Endothelial cell of umbilical vein (primary cell): ENCODE results near the gene TAS1R3. TPM values are rescaled to one million over a fixed set of nuclear protein-coding genes. Genes with fewer than 3 reads are reported as not detected.

Source experiments
- BruUV-seq: library from RNA; stranded (reverse); fragments of 400-500 nt; replicated peaks from 2 replicates; lab custom pipeline; 2021; lab: Mats Ljungman, UMichigan
- CTCF ChIA-PET: fragments of 300-600, 350-600 bp; sonication (Branson Sonifier 250); formaldehyde crosslinking; loops from one replicate; lab custom pipeline; 2021; ENCODE audit warnings: antibody characterized with exemption, inconsistent platforms; lab: Charles Lee
- POLR2A ChIA-PET: fragments of 300-600, 350-600 bp; sonication (Branson Sonifier 250); formaldehyde crosslinking; loops from one replicate; lab custom pipeline; 2021; ENCODE audit warnings: antibody characterized with exemption, inconsistent platforms; lab: Charles Lee
- DNase-seq: peaks from one replicate; pipeline ENCODE4 v3.0.0-alpha.2; 2011; ENCODE audit warnings: low read depth, low spot score
- FAIRE-seq: peaks from 2 replicates; lab custom pipeline; 2011; peaks lifted over from hg19 to GRCh38; lab: Jason Lieb, UNC
- H2AFZ ChIP-seq: 2 replicates; pipeline ENCODE4 v1.6.0; 2012; ENCODE audit warnings: low read depth, low read length, control low read depth, inconsistent platforms
- H3K27ac ChIP-seq: 2 replicates; pipeline ENCODE4 v1.5.1; 2011; ENCODE audit warnings: low read depth, mild to moderate bottlenecking, control low read depth, low read length, moderate library complexity; ENCODE audit not compliant: insufficient read depth
- H3K27me3 ChIP-seq, 2 experiments: 2 replicates each; pipeline versions ENCODE4 v1.6.0 to v1.6.1; 2011; ENCODE audit warnings: low read length in 2 of 2, mixed read lengths in 1 of 2; ENCODE audit not compliant: control insufficient read depth in 2 of 2, insufficient read depth in 2 of 2
- H3K36me3 ChIP-seq, 2 experiments: 2 replicates in 1 of 2; 3 replicates in 1 of 2; pipeline ENCODE4 v1.5.1; 2011; ENCODE audit warnings: low read length in 2 of 2, mild to moderate bottlenecking in 1 of 2, moderate library complexity in 1 of 2; ENCODE audit not compliant: control insufficient read depth in 2 of 2, insufficient read depth in 2 of 2; ENCODE audit errors: extremely low read depth in 1 of 2
- H3K4me1 ChIP-seq: 3 replicates; pipeline ENCODE4 v1.5.1; 2011; ENCODE audit warnings: mild to moderate bottlenecking, low read length; ENCODE audit not compliant: control insufficient read depth, insufficient read depth; ENCODE audit errors: extremely low read depth
- H3K4me2 ChIP-seq: 2 replicates; pipeline ENCODE4 v1.6.1; 2011; ENCODE audit warnings: low read length, control low read depth, mixed read lengths; ENCODE audit not compliant: insufficient read depth
- H3K4me3 ChIP-seq, 3 experiments: fragments of 200-600 bp in 1 of 3; sonication (generic), shearing (Covaris generic) in 1 of 3; replicated peaks in 1 of 3; 2 replicates each; pipeline ENCODE4 v1.5.1; 2011 to 2016; ENCODE audit warnings: control low read depth in 3 of 3, low read length in 3 of 3, mild to moderate bottlenecking in 2 of 3, inconsistent platforms in 1 of 3, low read depth in 1 of 3, moderate library complexity in 1 of 3; ENCODE audit not compliant: insufficient read depth in 1 of 3
- H3K79me2 ChIP-seq: 2 replicates; pipeline ENCODE4 v1.6.0; 2012; ENCODE audit warnings: low read length, inconsistent platforms; ENCODE audit not compliant: control insufficient read depth, insufficient read depth
- H3K9ac ChIP-seq: replicated peaks from 2 replicates; pipeline ENCODE3; 2011; ENCODE audit warnings: low read length, control low read depth; ENCODE audit not compliant: insufficient read depth; ENCODE audit errors: extremely low read depth
- H3K9me1 ChIP-seq: replicated peaks from 3 replicates; pipeline ENCODE4 v1.6.0; 2011; ENCODE audit warnings: mild to moderate bottlenecking, low read length; ENCODE audit not compliant: control insufficient read depth, insufficient read depth; ENCODE audit errors: extremely low read depth
- H3K9me3 ChIP-seq: replicated peaks from 2 replicates; pipeline ENCODE4 v1.5.1; 2012; ENCODE audit warnings: low read length, inconsistent platforms; ENCODE audit not compliant: control insufficient read depth, insufficient read depth
- H4K20me1 ChIP-seq: replicated peaks from 2 replicates; pipeline ENCODE3; 2011; ENCODE audit warnings: mild to moderate bottlenecking, low read length; ENCODE audit not compliant: control insufficient read depth, insufficient read depth; ENCODE audit errors: extremely low read depth
- CTCF ChIP-seq, 2 donors: IDR thresholded peaks; 1 replicate in 1 of 2; 2 replicates in 1 of 2; pipeline ENCODE4 v1.5.1; 2011; ENCODE audit warnings: low read length in 2 of 2, mild to moderate bottlenecking in 2 of 2, moderate library complexity in 2 of 2, control low read depth in 1 of 2, inconsistent platforms in 1 of 2, low read depth in 1 of 2; ENCODE audit not compliant: insufficient read depth in 1 of 2; ENCODE audit errors: extremely low read depth in 1 of 2
- EZH2 ChIP-seq: IDR thresholded peaks from 2 replicates; pipeline ENCODE4 v1.6.1; 2012; ENCODE audit warnings: borderline replicate concordance, low read depth, mild to moderate bottlenecking, moderate library complexity, low read length, inconsistent platforms; ENCODE audit not compliant: severe bottlenecking
- FOS ChIP-seq: IDR thresholded peaks from 2 replicates; pipeline ENCODE4 v1.6.1; 2011; ENCODE audit warnings: mild to moderate bottlenecking, low read length, moderate library complexity, borderline replicate concordance; ENCODE audit not compliant: insufficient read depth
- GATA2 ChIP-seq: IDR thresholded peaks from 2 replicates; pipeline ENCODE4 v1.7.0; 2011; ENCODE audit warnings: low read depth, mild to moderate bottlenecking, moderate library complexity, mixed read lengths, low read length; ENCODE audit not compliant: insufficient read length, insufficient read depth
- JUN ChIP-seq: IDR thresholded peaks from 2 replicates; pipeline ENCODE4 v1.6.1; 2011; ENCODE audit warnings: borderline replicate concordance, low read depth; ENCODE audit not compliant: insufficient read length, insufficient read depth
- MAX ChIP-seq: IDR thresholded peaks from 2 replicates; pipeline ENCODE4 v1.6.1; 2011; ENCODE audit not compliant: insufficient read depth, insufficient read length
- MYC ChIP-seq: IDR thresholded peaks from one replicate; pipeline ENCODE4 v1.6.1; 2011; ENCODE audit warnings: mild to moderate bottlenecking, low read depth, low read length
- POLR2A ChIP-seq: IDR thresholded peaks from 2 replicates; pipeline ENCODE4 v1.6.1; 2012; ENCODE audit warnings: low read depth, mild to moderate bottlenecking, control low read depth, low read length
- POLR2AphosphoS5 ChIP-seq: IDR thresholded peaks from 2 replicates; pipeline ENCODE4 v1.6.1; 2012; ENCODE audit warnings: low read depth, mild to moderate bottlenecking, control low read depth, low read length, moderate library complexity; ENCODE audit not compliant: insufficient read depth
- dilution Hi-C: fragments of 300-500 bp; cut with MboI; formaldehyde crosslinking; loops from one replicate; pipeline ENCODE4 v1.15.0; 2019; ENCODE audit warnings: low sequenced_read_pairs; ENCODE audit not compliant: extremely low pct_ligation_motif_present
- intact Hi-C: fragments of 100-400 bp; cut with micrococcal nuclease; formaldehyde crosslinking; loops from one replicate; pipeline ENCODE4 v1.10.0; 2022
- polyA plus RNA-seq, 4 experiments: library from polyadenylated mRNA; depleted of rRNA in 3 of 4; stranded (reverse) in 3 of 4; unstranded in 1 of 4; fragments of >200 nt; gene quantifications; 2 replicates each; pipeline versions ENCODE4 v1.2.1 to v1.2.3, GENCODE V29; 2011 to 2012; ENCODE audit warnings: missing spikeins in 1 of 4
- total RNA-seq: library from RNA; stranded (reverse); gene quantifications from 2 replicates; pipeline ENCODE4 v1.2.3, GENCODE V29; 2021

The TAS1R3 gene
- total and polyA plus RNA-seq, 2 donors (not counting 3 experiments of a cell fraction or from before 2014, with no cell fraction given): 0.26 to 0.38 TPM

DNA sequence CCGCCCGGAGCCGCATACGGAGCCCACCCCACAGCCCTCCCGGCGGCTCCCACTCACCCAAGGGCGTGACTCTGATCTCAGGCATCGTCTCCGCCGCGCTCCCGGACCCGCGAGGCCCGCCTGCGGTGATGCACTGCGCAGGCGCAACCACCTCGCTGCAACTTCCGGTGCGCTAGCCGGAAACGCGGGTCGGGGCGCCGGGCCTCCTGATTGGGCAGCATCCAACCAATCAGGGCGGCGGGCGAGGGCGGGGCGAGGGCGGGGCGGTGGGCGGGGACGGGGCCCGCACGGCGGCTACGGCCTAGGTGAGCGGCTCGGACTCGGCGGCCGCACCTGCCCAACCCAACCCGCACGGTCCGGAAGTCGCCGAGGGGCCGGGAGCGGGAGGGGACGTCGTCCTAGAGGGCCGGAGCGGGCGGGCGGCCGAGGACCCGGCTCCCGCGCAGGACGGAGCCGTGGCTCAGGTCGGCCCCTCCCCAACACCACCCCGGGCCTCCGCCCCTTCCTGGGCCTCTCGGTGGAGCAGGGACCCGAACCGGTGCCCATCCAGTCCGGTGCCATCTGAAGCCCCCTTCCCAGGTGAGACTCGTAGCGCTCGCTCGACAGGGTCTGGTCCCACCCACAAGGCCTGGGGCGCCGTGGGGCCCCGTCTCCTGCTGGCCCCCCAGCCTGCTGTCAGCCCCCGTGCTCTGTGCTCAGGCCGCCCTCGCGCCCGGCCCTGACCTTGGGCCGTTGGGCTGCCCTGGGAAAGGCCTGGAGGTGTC lies 6.4 kb upstream of the TAS1R3 start, which contains the start of the genes CPTP and INTS11:
TSS of gene CPTP (plus strand) at position 279 of the 764 bp plus-strand sequence. CDS start 2,109 bp downstream, outside the sequence.
TSS of gene INTS11 (minus strand) at position 137 of the 764 bp plus-strand sequence. CDS start at position 85, 52 bp downstream.
- Histone ChIP-seq H3K36me3 (peaks cover 0 to 19% of the 10 kb centered on the region in 2 experiments), H3K4me3 (peak within 1 kb of the TSS; percentile 71 to 97 (median 84)), H3K9me1 (no peaks in the 10 kb centered on the region), H2AFZ (peak within 1 kb of the TSS; percentile 76), H3K4me2 (peak within 1 kb of the TSS; percentile 74), H4K20me1 (peaks cover 2% of the 10 kb centered on the region), H3K9ac (peak within 1 kb of the TSS; percentile 88), H3K27me3 (no peaks in the 10 kb centered on the region), H3K27ac (peak within 1 kb of the TSS; percentile 61), H3K9me3 (no peaks in the 10 kb centered on the region), H3K79me2 (peaks cover 53% of the 10 kb centered on the region), H3K4me1 (peaks cover 13% of the 10 kb centered on the region)
- CTCF ChIA-PET: no interaction called here
- BruUV-seq: no TSS peak
- TF ChIP-seq MAX: no peak
- peak; percentile 81 for TF ChIP-seq POLR2A
- TF ChIP-seq POLR2AphosphoS5: peak; percentile 79
- dilution Hi-C loops: no loop called here
- peak; percentile 87 for FAIRE-seq
- intact Hi-C loops: loop anchor here (2.0 kb wide), 2 partner anchors 16 to 50 kb away; partner anchors contain the start of genes AURKAIP1 and PUSL1
- POLR2A ChIA-PET: no interaction called here
- peak; percentile 89 for DNase-seq

DNA sequence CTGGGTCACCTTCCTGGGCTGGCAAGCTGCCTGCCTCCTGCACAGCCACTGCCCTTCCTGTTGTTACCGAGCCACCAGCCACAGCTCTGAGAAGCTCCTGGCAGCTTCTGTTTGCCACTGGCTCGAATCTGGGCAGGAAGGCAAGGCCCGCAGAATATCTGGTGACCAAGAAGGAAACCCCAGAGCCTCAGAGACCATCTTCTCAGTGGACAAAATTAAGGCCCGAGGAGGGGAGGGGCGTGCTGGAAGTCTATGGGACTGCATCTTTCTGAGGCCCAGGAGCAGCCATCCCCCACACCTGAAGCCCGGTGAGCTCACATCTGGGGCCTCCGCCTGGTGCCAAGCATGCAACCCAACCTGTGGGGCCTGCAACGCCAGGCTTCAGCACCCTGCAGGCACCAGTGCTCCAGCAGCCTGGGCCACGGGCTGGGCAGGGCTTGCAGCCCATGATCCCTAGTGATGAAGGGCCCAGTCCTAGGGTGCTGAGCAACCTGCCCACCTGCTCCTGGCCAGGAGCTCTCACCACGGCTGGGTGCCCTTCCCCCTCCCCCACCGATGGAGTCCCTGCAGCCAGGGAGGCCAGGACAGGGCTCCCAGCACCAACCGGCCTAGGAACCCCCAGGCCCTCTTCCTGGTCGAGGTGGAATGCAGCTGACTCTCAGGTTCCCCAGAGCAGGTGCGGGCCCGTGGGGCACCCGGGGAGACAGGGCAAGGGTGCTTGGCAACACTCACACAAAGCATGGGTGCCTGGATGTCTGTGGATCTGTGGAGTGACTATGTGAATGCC lies 5.6 kb upstream of the TAS1R3 start:
- TF ChIP-seq POLR2A (no peak), FOS (no peak), MAX (no peak), JUN (no peak), POLR2AphosphoS5 (no peak), MYC (no peak), GATA2 (no peak), CTCF (IDR thresholded peaks at IDR 0.05; ENCODE audit: extremely low read depth in 1 of 2, insufficient read depth in 1 of 2, low read depth in 1 of 2, low read length in 2 of 2) (no peak), EZH2 (no peak)
- Histone ChIP-seq H4K20me1 (no peaks in the 10 kb centered on the region), H3K4me3 (peak overlapping the region; percentile 71 to 97 (median 84)), H3K27ac (peak overlapping the region; percentile 61), H3K9me1 (no peaks in the 10 kb centered on the region), H3K27me3 (no peaks in the 10 kb centered on the region), H3K4me1 (peaks cover 13% of the 10 kb centered on the region), H3K9ac (peak overlapping the region; percentile 67), H3K4me2 (peak overlapping the region; percentile 74), H3K9me3 (no peaks in the 10 kb centered on the region), H3K36me3 (peaks cover 0 to 18% of the 10 kb centered on the region in 2 experiments), H2AFZ (peak overlapping the region; percentile 27), H3K79me2 (peaks cover 45% of the 10 kb centered on the region)
- dilution Hi-C loops (no loop called here), intact Hi-C loops (loop anchor here (2.0 kb wide), 2 partner anchors 17 to 49 kb away; partner anchors contain the start of genes AURKAIP1 and PUSL1)
- DNase-seq (peak; percentile 44), FAIRE-seq (no peak)
- ChIA-PET POLR2A (no interaction called here), CTCF (no interaction called here)
- BruUV-seq: TSS peak; percentile 15
